GM12878 (cell line): ENCODE measurements around the gene KIF18A. TPM values are rescaled to one million over a fixed set of nuclear protein-coding genes. Genes with fewer than 3 reads are reported as not detected.

Experiments used
- ATAC-seq: fragments of 200-7000 bp; cut with Tn5 transposase; 3 replicates; pipeline ENCODE4 v1.9.1; 2020; ENCODE audit warnings: mild to moderate bottlenecking, moderate library complexity
- BruUV-seq: library from RNA; stranded (reverse); fragments of 400-500 nt; replicated peaks from 2 replicates; lab custom pipeline; 2021; lab: Mats Ljungman, UMichigan
- CTCF ChIA-PET: fragments of 300-600 bp; sonication (Branson Sonifier 250); formaldehyde crosslinking; extraction: SDS; loops from one replicate; lab custom pipeline; 2021; ENCODE audit warnings: inconsistent platforms; lab: Yijun Ruan, JAX
- POLR2A ChIA-PET: fragments of 350-600 bp; formaldehyde crosslinking; extraction: SDS; loops from one replicate; lab custom pipeline; 2021; ENCODE audit warnings: inconsistent platforms; lab: Charles Lee
- RAD21 ChIA-PET: fragments of 300-600 bp; sonication (Branson Sonifier 250); formaldehyde crosslinking; loops from one replicate; lab custom pipeline; 2023; ENCODE audit warnings: antibody characterized with exemption; ENCODE audit not compliant: unreplicated experiment; lab: Charles Lee
- SMC1A ChIA-PET: fragments of 300-600 bp; sonication (Branson Sonifier 250); formaldehyde crosslinking; loops from one replicate; lab custom pipeline; 2023; ENCODE audit not compliant: unreplicated experiment, uncharacterized antibody; lab: Charles Lee
- DNase-seq: peaks from one replicate; pipeline ENCODE4 v3.0.0-alpha.2; 2011; ENCODE audit warnings: low read depth, low spot score
- FAIRE-seq: peaks from 3 replicates; lab custom pipeline; 2011; peaks lifted over from hg19 to GRCh38; lab: Jason Lieb, UNC
- H2AFZ ChIP-seq: 2 replicates; pipeline ENCODE4 v1.6.0; 2011; ENCODE audit warnings: low read depth, low read length, control low read depth; ENCODE audit not compliant: control insufficient read depth
- H3K27ac ChIP-seq: 2 replicates; pipeline ENCODE4 v1.5.1; 2011; ENCODE audit warnings: control low read depth; ENCODE audit not compliant: control insufficient read depth, insufficient read depth
- H3K27me3 ChIP-seq, 2 experiments: replicated peaks in 1 of 2; 2 replicates each; pipeline versions ENCODE4 v1.6.0 to v1.6.1; 2011; ENCODE audit warnings: low read length in 1 of 2; ENCODE audit not compliant: control insufficient read depth in 2 of 2, insufficient read depth in 2 of 2
- H3K36me3 ChIP-seq, 2 experiments: 2 replicates each; pipeline ENCODE4 v1.5.1; 2011; ENCODE audit warnings: low read length in 1 of 2; ENCODE audit not compliant: control insufficient read depth in 2 of 2, insufficient read depth in 2 of 2
- H3K4me1 ChIP-seq: 2 replicates; pipeline ENCODE4 v1.6.1; 2011; ENCODE audit warnings: mild to moderate bottlenecking, low read length, moderate library complexity, mixed read lengths; ENCODE audit not compliant: control insufficient read depth, insufficient read depth
- H3K4me2 ChIP-seq: 2 replicates; pipeline ENCODE4 v1.6.0; 2011; ENCODE audit warnings: control low read depth; ENCODE audit not compliant: control insufficient read depth, insufficient read depth
- H3K4me3 ChIP-seq: fragments of 200-600 bp; sonication (generic); 2 replicates; pipeline ENCODE4 v1.5.1; 2016
- H3K79me2 ChIP-seq: 2 replicates; pipeline ENCODE4 v1.6.0; 2011; ENCODE audit warnings: low read length; ENCODE audit not compliant: control insufficient read depth, insufficient read depth
- H3K9ac ChIP-seq: 2 replicates; pipeline ENCODE4 v1.8.0; 2011; ENCODE audit warnings: low read length, control low read depth, mixed read lengths; ENCODE audit not compliant: control insufficient read depth, insufficient read depth
- H3K9me3 ChIP-seq: replicated peaks from 3 replicates; pipeline ENCODE4 v1.5.1; 2011; ENCODE audit warnings: mild to moderate bottlenecking, low read length; ENCODE audit not compliant: control insufficient read depth, insufficient read depth
- H4K20me1 ChIP-seq: 2 replicates; pipeline ENCODE4 v1.6.0; 2011; ENCODE audit not compliant: control insufficient read depth, insufficient read depth
- CHD4 ChIP-seq: fragments of 200-600 bp; sonication (generic); IDR thresholded peaks from 2 replicates; pipeline ENCODE4 v1.6.1; 2016; ENCODE audit warnings: mild to moderate bottlenecking
- EP300 ChIP-seq, 2 experiments: fragments of 150-350 bp in 1 of 2; IDR thresholded peaks; 2 replicates each; pipeline ENCODE4 v1.6.1; 2011 to 2012; ENCODE audit warnings: low read depth in 2 of 2, low read length in 2 of 2, borderline replicate concordance in 1 of 2, improper control_type of control experiment in 1 of 2, inconsistent platforms in 1 of 2; ENCODE audit not compliant: control insufficient read depth in 1 of 2
- FOXM1 ChIP-seq: IDR thresholded peaks from 2 replicates; pipeline ENCODE4 v1.6.1; 2012; ENCODE audit warnings: low read depth, mild to moderate bottlenecking, inconsistent platforms, low read length, moderate library complexity
- MTA2 ChIP-seq: fragments of 450-650 bp; IDR thresholded peaks from 2 replicates; pipeline ENCODE4 v1.6.1; 2016; ENCODE audit warnings: low read depth, mild to moderate bottlenecking, moderate library complexity
- NFYB ChIP-seq: IDR thresholded peaks from 2 replicates; pipeline ENCODE4 v1.6.1; 2011; ENCODE audit warnings: low read depth, mild to moderate bottlenecking, low read length, improper control_type of control experiment, moderate library complexity; ENCODE audit not compliant: insufficient read depth
- ZBED1 ChIP-seq: IDR thresholded peaks from 2 replicates; pipeline ENCODE4 v1.6.1; 2016; ENCODE audit warnings: borderline replicate concordance
- in situ Hi-C: fragments of 300-500 bp; cut with MboI; formaldehyde crosslinking; loops from 9 replicates; pipeline ENCODE4 v1.14.3; 2018; ENCODE audit warnings: mixed read lengths
- intact Hi-C: fragments of 100-400 bp; cut with micrococcal nuclease; formaldehyde crosslinking; loops from one replicate; pipeline ENCODE4 v1.14.2; 2022; ENCODE audit not compliant: unreplicated experiment
- polyA plus RNA-seq, 11 experiments: library from polyadenylated mRNA; depleted of rRNA in 4 of 11; unstranded in 6 of 11; stranded (reverse) in 5 of 11; fragments of >200 nt; fragmentation: Nextera tagmentation in 4 of 11; fragmentation: Illumina TruSeq in 1 of 11; extraction: Ambion mirVana in 4 of 11; extraction: Trizol in 1 of 11; gene quantifications; 1 replicate in 1 of 11; 2 replicates in 10 of 11; pipeline versions ENCODE4 v1.2.1 to v1.2.3, GENCODE V29; 2011 to 2016; ENCODE audit warnings: inconsistent platforms in 2 of 11, missing spikeins in 2 of 11, low read depth in 1 of 11
- total RNA-seq, 4 experiments: library from RNA; depleted of rRNA in 3 of 4; stranded (reverse); fragments of >200 nt in 3 of 4; fragmentation: Illumina TruSeq in 1 of 4; extraction: Trizol in 1 of 4; gene quantifications; 2 replicates each; pipeline versions ENCODE4 v1.2.1 to v1.2.3, GENCODE V29; 2013 to 2021
- TF ChIP-seq, protein P1 (sequence below): fragments of 450-650 bp; formaldehyde crosslinking; IDR thresholded peaks from 2 replicates; pipeline ENCODE4 v1.4.0; 2022; ENCODE audit warnings: mild to moderate bottlenecking, moderate library complexity
- TF ChIP-seq, protein P2 (sequence below): IDR thresholded peaks from 2 replicates; pipeline ENCODE4 v1.6.1; 2011; ENCODE audit warnings: mild to moderate bottlenecking, low read depth, low read length, moderate library complexity; ENCODE audit not compliant: insufficient replicate concordance
- TF ChIP-seq, protein P3 (sequence below): IDR thresholded peaks from 2 replicates; pipeline ENCODE4 v1.6.1; 2012; ENCODE audit warnings: low read length, inconsistent platforms

KIF18A gene
- total and polyA plus RNA-seq, 10 of the 15 experiments (the other 5 are each of a cell fraction or from before 2014, with no cell fraction given), result 11.2 to 31.5 (median 20.4) TPM

DNA sequence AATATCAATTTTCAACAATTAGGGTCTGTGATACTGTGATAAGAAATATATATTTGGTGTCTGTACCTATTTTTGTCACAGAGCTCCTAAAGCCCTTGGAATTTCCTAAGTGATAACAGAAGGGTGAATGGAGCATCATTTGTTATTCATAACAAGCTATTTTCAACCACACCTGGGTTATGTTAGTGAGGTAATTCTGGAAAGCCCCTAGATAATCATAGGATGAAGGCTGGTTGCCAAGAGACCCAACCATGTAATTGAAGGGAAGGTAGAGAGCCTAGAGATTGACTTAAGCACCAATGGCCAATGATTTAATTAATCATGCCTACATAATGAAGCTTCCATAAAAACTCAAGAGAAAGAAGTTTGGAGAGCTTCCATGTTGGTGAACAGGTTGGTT lies 109.4 kb downstream of the KIF18A start:
- intact Hi-C loops (no loop called here), in situ Hi-C loops (no loop called here)
- no peak overlapping the region for H2AFZ ChIP-seq
- DNase-seq (no peak), FAIRE-seq (no peak), ATAC-seq (no peak)
- H3K27me3 ChIP-seq, result no peaks in the 10 kb centered on the region
- no peak overlapping the region for H3K9ac ChIP-seq
- no peaks in the 10 kb centered on the region; a peak in 1 of 4 replicates for H3K36me3 ChIP-seq
- no peak overlapping the region for H3K4me3 ChIP-seq
- no peak overlapping the region for H3K27ac ChIP-seq
- no TSS peak for BruUV-seq
- H3K4me2 ChIP-seq, result no peak overlapping the region
- ChIA-PET SMC1A (interaction anchor here (0.8 to 1.3 kb wide), 2 partner anchors 14 to 904 kb away, joined by 3 read pairs; no protein-coding TSS in a partner anchor), POLR2A (no interaction called here), RAD21 (no interaction called here), CTCF (no interaction called here)
- no peaks in the 10 kb centered on the region for H4K20me1 ChIP-seq
- no peaks in the 10 kb centered on the region for H3K79me2 ChIP-seq
- H3K4me1 ChIP-seq, result no peaks in the 10 kb centered on the region
- peaks cover 3% of the 10 kb centered on the region; the same call in 1 of the 3 replicates for H3K9me3 ChIP-seq
- TF ChIP-seq ZBED1, result no peak
- TF ChIP-seq CHD4, result no peak
- TF ChIP-seq EP300 (IDR thresholded peaks at IDR 0.05; ENCODE audit: borderline replicate concordance in 1 of 2, control insufficient read depth in 1 of 2, low read depth in 2 of 2, low read length in 2 of 2), result no peak
- TF ChIP-seq, protein P1, sequence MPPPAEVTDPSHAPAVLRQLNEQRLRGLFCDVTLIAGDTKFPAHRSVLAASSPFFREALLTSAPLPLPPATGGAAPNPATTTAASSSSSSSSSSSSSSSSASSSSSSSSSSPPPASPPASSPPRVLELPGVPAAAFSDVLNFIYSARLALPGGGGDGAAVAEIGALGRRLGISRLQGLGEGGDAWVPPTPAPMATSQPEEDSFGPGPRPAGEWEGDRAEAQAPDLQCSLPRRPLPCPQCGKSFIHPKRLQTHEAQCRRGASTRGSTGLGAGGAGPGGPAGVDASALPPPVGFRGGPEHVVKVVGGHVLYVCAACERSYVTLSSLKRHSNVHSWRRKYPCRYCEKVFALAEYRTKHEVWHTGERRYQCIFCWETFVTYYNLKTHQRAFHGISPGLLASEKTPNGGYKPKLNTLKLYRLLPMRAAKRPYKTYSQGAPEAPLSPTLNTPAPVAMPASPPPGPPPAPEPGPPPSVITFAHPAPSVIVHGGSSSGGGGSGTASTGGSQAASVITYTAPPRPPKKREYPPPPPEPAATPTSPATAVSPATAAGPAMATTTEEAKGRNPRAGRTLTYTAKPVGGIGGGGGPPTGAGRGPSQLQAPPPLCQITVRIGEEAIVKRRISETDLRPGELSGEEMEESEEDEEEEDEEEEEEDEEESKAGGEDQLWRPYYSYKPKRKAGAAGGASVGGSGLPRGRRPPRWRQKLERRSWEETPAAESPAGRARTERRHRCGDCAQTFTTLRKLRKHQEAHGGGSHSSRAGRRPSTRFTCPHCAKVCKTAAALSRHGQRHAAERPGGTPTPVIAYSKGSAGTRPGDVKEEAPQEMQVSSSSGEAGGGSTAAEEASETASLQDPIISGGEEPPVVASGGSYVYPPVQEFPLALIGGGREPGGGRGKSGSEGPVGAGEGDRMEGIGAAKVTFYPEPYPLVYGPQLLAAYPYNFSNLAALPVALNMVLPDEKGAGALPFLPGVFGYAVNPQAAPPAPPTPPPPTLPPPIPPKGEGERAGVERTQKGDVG (CRISPR knock-in tag), result no peak
- TF ChIP-seq, protein P2, sequence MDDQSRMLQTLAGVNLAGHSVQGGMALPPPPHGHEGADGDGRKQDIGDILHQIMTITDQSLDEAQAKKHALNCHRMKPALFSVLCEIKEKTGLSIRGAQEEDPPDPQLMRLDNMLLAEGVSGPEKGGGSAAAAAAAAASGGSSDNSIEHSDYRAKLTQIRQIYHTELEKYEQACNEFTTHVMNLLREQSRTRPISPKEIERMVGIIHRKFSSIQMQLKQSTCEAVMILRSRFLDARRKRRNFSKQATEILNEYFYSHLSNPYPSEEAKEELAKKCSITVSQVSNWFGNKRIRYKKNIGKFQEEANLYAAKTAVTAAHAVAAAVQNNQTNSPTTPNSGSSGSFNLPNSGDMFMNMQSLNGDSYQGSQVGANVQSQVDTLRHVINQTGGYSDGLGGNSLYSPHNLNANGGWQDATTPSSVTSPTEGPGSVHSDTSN, result no peak
- no peak for TF ChIP-seq NFYB
- TF ChIP-seq, protein P3, sequence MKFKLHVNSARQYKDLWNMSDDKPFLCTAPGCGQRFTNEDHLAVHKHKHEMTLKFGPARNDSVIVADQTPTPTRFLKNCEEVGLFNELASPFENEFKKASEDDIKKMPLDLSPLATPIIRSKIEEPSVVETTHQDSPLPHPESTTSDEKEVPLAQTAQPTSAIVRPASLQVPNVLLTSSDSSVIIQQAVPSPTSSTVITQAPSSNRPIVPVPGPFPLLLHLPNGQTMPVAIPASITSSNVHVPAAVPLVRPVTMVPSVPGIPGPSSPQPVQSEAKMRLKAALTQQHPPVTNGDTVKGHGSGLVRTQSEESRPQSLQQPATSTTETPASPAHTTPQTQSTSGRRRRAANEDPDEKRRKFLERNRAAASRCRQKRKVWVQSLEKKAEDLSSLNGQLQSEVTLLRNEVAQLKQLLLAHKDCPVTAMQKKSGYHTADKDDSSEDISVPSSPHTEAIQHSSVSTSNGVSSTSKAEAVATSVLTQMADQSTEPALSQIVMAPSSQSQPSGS, result no peak
- no peak for TF ChIP-seq MTA2
- TF ChIP-seq FOXM1, result no peak
